LHCN-M2 (cell line): ENCODE data around the gene TPRKB. TPM values are rescaled to one million over a fixed set of nuclear protein-coding genes. Genes with fewer than 3 reads are reported as not detected.
"Not testable (repeated sequence)": the region's sequence is repeated elsewhere in the genome, so short reads cannot be mapped to it uniquely, and the experiment has no call there.

Experiments
- DNase-seq: peaks from one replicate; pipeline ENCODE4 v3.0.0-alpha.2; 2012; ENCODE audit warnings: low read depth
- polyA plus RNA-seq: library from polyadenylated mRNA; unstranded; fragments of >200 nt; gene quantifications from one replicate; pipeline ENCODE4 v1.2.1, GENCODE V29; 2012; ENCODE audit warnings: missing spikeins
- total RNA-seq: library from RNA; depleted of rRNA; stranded (reverse); fragments of >200 nt; gene quantifications from 2 replicates; pipeline ENCODE4 v1.2.3, GENCODE V29; 2014; rRNA removed

The TPRKB gene
- total RNA-seq, result 59.7 and 67.8 TPM in 2 replicates
- polyA plus RNA-seq, result 33.2 TPM

DNA sequence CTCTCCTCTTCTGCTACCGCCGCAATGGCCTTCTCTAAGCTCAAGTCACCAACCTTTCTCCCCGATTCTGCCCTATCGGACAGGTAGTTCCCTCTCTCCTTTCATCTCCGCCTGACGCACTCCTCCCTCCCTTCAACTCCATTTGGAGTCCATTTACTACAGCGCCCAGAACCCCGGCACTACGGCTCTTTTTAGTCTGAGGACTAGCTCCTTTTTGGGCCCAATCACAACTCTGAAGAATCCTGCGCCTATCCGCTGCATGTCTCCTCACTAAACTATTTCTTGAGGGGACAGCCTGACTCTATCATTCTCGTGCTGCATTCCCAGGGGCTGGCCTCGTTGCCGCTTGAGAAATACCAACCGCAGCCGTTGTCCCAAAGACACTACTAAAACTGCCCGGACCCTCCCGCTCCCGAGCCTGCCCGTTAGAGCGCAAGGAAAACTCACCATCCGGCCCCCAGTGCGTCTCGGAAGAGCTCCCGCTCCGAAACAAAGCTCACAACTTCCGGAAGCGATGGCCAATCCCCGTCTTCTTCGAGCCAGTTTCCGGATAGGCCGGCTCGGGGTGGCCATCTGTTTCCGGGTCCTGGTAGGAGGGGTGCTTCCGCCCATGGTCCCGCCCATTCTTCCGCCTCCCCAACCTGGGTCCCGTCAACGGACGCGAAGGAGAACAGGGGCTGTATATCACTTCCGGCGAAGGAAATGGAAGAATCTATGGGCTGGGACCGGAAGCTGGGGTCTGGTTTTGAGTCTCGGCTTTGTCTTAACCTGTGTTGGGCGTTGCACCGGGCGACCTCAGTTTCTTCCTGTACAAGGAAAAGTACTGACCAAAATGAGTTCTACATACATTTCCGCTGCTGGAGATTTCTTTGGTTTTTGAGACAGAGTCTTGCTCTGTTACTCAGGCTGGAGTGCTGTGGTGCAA is at the start of gene TPRKB:
TPRKB (minus strand) TSS at position 491 of the 925 bp plus-strand sequence. CDS start 2,776 bp downstream, outside the sequence.
- peak; percentile 97 for DNase-seq

DNA sequence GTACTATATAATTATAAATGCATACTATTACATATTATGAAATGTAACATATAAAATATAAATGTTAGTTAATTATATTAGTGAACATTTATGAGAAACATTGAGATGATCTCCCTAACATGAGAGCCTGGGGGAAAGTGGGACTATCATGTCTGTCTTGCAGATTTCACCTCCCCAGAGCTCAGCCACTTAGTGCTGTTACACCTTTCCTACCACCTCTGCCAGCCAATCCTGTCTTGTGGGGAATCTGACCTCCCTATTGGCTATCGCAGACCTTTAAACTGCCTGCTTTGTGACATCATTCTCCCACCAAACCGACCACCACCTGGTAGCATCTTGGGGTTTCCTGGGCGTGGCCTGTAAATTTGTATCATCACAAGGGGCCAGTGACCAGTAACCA is 46.7 kb upstream of the TPRKB start, which contains the start of gene C2orf78:
C2orf78 (plus strand) TSS at position 301 of the 400 bp plus-strand sequence. CDS start 127 bp downstream, outside the sequence.
- not testable (repeated sequence) for DNase-seq

DNA sequence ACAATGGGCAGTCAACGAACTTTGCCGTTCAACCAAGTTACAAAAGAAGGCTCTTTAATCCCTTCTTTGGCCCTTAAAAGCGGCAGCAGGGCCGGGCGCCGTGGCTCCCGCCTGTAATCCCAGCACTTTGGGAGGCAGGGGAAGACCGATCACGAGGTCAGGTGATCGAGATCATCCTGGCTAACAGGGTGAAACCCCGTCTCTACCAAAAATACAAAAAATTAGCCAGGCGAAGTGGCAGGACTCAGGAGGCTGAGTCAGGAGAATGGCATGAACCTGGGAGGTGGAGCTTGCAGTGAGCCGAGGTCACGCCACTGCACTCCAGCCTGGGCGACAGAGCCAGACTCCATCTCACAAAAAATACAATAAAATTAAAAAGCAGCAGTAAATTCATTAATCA is 46.3 kb upstream of the TPRKB start:
- DNase-seq, result peak; percentile 41

DNA sequence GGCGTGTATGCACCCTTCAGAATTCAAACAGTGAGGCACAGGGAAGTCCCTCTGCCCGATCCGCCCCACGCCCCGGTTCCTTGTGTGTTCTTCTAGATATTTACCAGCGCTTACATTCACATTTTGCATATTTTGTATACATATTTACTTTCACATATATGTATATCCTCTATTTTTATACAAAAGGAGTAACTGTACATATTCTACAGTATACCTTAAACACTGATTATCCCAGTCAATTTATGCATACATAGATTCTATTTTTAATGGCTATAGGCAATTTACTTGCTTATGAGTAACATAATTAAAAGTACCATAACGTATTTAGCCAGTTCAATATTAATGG is 43.1 kb upstream of the TPRKB start:
- DNase-seq, result no peak

GRCh38 chr2:73779467-73780236 is 42.5 kb upstream of the TPRKB start, which contains the start of gene DUSP11:
DUSP11 (minus strand) TSS chr2:73780103; CDS start chr2:73779974, 129 bp downstream.
- peak; percentile 93 for DNase-seq

GRCh38 chr2:73778867-73779466 is 41.8 kb upstream of the TPRKB start:
- DNase-seq, result not testable (repeated sequence)

DNA sequence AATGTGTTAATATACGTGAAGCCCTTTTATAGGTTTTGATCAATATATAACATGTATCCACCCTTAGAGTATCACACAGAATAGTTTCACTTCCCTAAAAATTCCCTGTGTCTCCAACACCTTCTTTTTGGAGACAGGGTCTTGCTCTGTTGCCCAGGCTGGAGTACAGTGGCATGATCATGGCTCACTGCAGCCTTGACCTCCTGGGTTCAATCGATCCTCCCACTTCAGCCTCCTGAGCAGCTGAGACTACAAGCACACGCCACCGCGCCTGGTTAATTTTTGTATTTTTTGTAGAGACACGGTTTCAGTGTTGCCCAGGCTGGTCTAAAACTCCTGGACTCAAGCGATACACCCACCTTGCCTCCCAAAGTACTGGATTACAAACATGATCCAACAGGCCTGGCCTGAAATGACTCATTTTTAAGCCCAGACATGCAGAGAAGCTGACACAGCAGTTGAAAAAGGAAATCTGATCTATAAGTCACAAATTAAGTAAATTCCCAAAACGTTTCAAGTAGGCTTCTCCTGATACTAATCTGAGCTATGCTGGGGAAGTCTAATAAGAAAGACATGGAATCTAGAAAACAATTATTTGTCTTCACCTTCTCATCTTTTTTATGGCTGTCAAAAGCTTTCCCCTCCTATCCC is 39.8 kb upstream of the TPRKB start:
- DNase-seq, result peak; percentile 51

- no peak for DNase-seq
Observed at GRCh38 chr2:73776381-73776780, 39.2 kb upstream of the TPRKB start.

DNA sequence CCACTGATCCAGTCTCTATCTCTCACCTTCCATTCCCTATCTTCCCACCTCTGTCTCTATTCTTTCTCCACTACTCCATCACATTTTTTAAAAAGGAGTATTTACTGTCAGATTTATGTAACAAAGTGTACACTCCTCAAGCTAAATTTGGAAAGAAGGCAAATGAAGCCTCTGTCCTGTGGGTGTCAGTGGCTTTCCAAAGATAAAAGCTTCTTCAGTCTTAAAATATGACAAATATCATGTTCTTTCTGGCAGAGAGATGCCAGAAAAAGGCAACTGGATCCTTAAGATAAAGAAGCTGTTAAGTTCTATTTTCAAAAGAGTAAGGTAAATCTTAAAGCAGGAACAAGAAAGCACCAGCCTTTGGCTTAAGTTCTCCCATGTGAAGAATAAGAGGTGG is 35.7 kb upstream of the TPRKB start:
- no peak for DNase-seq

GRCh38 chr2:73770725-73771124 is 33.6 kb upstream of the TPRKB start:
- no peak for DNase-seq

DNA sequence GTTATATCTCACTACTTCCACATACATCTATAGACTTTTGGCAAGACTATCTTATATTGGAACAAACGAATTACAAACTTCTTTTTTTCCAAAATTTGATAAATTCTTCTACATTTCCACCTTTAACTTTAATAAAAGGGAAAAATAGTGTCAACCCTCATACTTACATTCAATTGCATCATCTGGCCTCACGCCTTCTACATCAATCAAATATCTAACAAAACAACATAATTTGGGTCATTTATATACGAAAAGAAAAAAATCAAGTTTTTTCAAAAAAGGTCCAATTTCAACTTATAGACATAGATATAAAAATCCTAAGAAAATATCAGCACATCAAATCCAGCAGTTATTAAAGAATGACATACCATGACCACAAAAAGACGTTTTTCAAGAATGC is 29.8 kb upstream of the TPRKB start:
- DNase-seq, result no peak

- no peak for DNase-seq
Observed at GRCh38 chr2:73766349-73766748, 29.2 kb upstream of the TPRKB start.

DNA sequence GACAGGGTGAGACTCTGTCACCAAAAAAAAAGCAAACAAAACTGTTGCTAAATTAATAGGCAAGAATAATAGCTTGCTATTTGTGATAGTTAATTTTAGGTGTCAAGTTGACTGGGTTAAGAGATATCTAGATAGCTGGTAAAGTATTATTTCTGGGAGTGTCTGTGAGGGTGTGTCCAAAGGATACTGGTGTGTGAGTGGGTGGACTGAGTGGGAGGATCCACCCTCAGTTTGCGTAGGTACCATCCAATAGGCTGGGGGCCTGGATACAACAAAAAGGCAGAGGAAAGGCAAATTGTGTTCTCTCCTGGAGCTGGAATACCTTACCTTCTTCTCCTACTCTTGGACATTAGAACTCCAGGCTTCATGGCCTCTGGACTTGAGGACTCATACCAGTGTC is 27.8 kb upstream of the TPRKB start:
- no peak for DNase-seq

DNA sequence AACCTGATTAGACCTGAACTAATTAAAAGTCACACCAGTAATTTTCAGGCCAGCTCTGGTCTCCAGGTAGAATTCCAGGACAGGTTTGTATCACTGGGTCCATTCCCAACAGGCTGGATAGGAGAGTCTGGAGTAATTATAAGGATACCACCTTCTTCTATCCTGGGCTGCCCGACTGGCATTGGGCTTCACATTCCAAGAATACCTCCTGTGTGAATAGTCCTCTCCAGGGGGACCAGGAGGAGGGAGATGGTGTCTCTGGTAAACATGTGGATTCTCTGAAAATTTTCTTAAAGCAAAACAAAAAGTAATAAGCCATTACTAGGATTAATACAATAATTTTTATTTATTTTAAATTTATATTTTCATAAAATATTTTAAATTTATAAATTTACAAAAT is 25.4 kb upstream of the TPRKB start:
- peak; percentile 12 for DNase-seq

GRCh38 chr2:73759904-73760303 is 22.8 kb upstream of the TPRKB start:
- DNase-seq, result no peak

DNA sequence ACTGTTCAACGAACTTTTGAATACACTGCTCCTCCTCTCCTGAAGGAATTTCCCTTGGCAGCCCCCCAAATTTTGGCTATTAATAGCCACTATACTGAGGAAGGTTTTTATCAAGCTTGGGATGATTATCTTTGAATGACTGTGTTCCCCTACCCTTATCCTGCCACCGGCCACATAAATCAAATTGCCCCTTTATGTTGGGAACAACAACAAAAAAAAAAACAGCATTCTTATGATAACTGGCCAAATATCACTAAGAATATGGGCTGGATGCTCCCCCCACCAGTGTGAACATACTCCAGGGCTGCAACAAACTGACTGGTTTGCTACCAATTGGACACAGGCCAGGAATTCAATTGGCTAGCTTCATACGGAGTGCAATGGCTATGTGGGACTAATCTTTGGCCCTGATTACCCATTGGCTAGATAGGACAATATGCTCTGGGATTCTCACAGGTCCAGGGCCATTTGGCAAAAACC is 22.2 kb upstream of the TPRKB start:
- DNase-seq, result no peak

DNA sequence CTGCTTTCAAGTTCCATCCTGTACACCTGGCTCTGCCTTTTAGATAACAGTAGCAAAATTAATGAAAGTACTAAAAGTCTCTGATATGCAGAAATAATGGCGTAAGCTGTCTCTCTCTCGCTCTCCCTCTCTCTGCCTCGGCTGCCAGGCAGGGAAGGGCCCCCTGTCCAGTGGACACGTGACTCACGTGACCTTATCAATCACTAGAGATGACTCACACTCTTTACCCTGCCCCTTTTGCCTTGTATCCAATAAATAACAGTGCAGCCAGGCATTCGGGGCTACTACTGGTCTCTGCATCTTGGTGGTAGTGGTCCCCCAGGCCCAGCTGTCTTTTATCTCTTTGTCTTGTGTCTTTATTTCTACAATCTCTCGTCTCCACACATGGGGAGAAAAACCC is 17.2 kb upstream of the TPRKB start:
- DNase-seq, result not testable (repeated sequence)

DNA sequence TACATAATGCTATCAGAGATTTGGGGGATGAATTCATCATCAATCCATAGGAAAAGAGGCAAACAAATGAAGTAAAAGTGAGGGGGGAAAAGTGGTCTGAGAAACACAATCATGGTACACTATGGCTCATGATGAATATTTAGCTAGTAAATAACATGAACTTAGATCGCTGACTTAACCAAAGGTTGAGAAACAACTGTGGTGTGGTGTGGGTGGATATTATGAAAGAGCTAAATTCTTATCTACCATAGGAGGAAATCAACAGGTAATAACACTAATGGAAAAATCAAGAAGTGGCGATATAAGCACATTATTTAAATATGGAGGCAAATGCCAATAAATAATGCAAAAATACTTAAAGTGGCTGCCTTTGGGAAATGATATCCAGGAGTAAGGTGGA is 12.2 kb upstream of the TPRKB start:
- DNase-seq, result no peak

- no peak for DNase-seq
Observed at GRCh38 chr2:73746877-73747208, 9.7 kb upstream of the TPRKB start.

DNA sequence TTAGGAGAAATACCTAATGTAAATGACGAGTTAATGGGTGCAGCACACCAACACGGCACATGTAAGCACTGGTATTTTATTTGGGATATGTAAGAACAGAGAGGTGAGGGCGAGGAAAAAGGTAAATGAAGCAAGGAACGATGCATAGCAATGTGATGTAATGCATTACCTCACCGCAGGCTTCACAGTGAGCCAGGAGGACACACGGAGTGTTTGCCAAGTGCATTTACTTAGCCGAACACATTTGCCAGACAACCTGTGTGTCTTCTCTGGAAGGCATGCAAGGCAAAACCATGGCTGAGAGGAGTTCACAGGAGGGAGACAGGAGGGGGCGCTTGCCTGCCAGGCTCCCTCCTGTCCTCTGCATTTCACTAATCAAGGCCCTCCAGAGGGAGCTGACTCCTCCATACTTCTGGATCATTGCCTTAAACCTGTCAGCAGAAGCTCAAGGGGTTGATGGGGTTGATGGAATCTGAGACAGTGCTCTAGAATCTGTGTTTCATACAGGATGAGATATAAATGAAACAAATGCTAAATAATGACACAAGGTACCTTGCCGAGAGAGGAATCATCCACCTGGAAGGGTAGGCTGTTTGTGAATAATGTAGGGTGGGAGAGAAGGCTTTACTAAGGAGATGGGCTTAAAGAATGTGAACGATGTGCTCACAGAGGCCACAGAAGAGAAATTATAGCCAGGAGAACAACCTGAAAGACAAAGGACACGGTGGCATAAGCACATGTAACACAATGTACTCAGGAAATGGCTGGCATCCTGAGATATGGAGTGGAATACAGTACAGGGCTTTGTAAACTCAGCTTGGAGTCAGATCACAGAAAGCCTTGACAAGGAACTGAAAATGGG is 9.1 kb upstream of the TPRKB start:
- no peak for DNase-seq
